Tibial nerve (tissue), 3 donors: ENCODE results near the gene TCIRG1.

Source experiments
- CTCF ChIP-seq, 5 experiments: fragments of 200-600 bp in 3 of 5; fragments of 450-650 bp in 2 of 5; sonication (generic) in 3 of 5; IDR thresholded peaks; one replicate each; pipeline ENCODE4 v1.5.1; 2016 to 2019; ENCODE audit warnings: antibody characterized with exemption in 5 of 5, mild to moderate bottlenecking in 3 of 5, moderate library complexity in 2 of 5
- POLR2A ChIP-seq, 2 donors: fragments of 450-650 bp; IDR thresholded peaks; one replicate each; pipeline ENCODE4 v1.6.1; 2017; ENCODE audit warnings: antibody characterized with exemption in 2 of 2, mild to moderate bottlenecking in 2 of 2, moderate library complexity in 2 of 2

- TF ChIP-seq CTCF (IDR thresholded peaks at IDR 0.05) (no peak), POLR2A (IDR thresholded peaks at IDR 0.05) (no peak)
Measured at GRCh38 chr11:68044145-68044813, 5.5 kb downstream of the TCIRG1 start.
